GM12873 (cell line): ENCODE data around the gene DCP1A.

Source experiments
- CTCF ChIP-seq: IDR thresholded peaks from 2 replicates; pipeline ENCODE4 v1.5.1; 2012; ENCODE audit warnings: low read depth, mild to moderate bottlenecking, moderate library complexity, low read length, control low read depth; ENCODE audit not compliant: insufficient read depth; ENCODE audit errors: missing control alignments

Gene DCP1A

GRCh38 chr3:53320697-53321096 lies 26.6 kb downstream of the DCP1A start:
- TF ChIP-seq CTCF = no peak

- no peak for TF ChIP-seq CTCF
Observed at GRCh38 chr3:53318522-53318921, 28.8 kb downstream of the DCP1A start.

- no peak for TF ChIP-seq CTCF
Observed at GRCh38 chr3:53312832-53313231, 34.5 kb downstream of the DCP1A start.

GRCh38 chr3:53311882-53312281 lies 35.5 kb downstream of the DCP1A start:
- TF ChIP-seq CTCF = no peak

- TF ChIP-seq CTCF = no peak
Observed at GRCh38 chr3:53303957-53304356, 43.4 kb downstream of the DCP1A start.

- no peak for TF ChIP-seq CTCF
Observed at GRCh38 chr3:53303549-53303948, 43.8 kb downstream of the DCP1A start.

- no peak for TF ChIP-seq CTCF
Observed at GRCh38 chr3:53300826-53301225, 46.5 kb downstream of the DCP1A start.
